HL-60 (cell line): ENCODE results near the gene SH3GL1.
A peak's percentile ranks its signal among the peaks of the same experiment; 100 is the strongest.

Experiments used
- DNase-seq, 2 experiments: peaks; one replicate each; pipeline ENCODE4 v3.0.0-alpha.2; 2010 to 2020; ENCODE audit warnings: low read depth in 1 of 2, low spot score in 1 of 2
- H3K27ac ChIP-seq: fragments of 250-450 bp; sonication (Bioruptor Pico); replicated peaks from 2 replicates; pipeline ENCODE4 v1.5.1; 2020; ENCODE audit warnings: mild to moderate bottlenecking, moderate library complexity
- H3K27me3 ChIP-seq: fragments of 250-450 bp; sonication (Bioruptor Pico); 2 replicates; pipeline ENCODE4 v1.5.1; 2021; ENCODE audit warnings: mild to moderate bottlenecking, moderate library complexity; ENCODE audit not compliant: insufficient read depth, poor library complexity, severe bottlenecking
- H3K4me3 ChIP-seq: replicated peaks from 2 replicates; pipeline ENCODE4 v1.5.1; 2011; ENCODE audit warnings: mild to moderate bottlenecking, control low read depth, low read length; ENCODE audit not compliant: insufficient read depth
- GABPA ChIP-seq: IDR thresholded peaks from 2 replicates; pipeline ENCODE4 v1.6.1; 2012; ENCODE audit warnings: low read depth
- POLR2AphosphoS5 ChIP-seq: IDR thresholded peaks from 2 replicates; pipeline ENCODE4 v1.6.1; 2012; ENCODE audit warnings: low read depth
- SPI1 ChIP-seq: IDR thresholded peaks from 2 replicates; pipeline ENCODE4 v1.6.1; 2012; ENCODE audit warnings: low read depth, mild to moderate bottlenecking, borderline replicate concordance
- TF ChIP-seq, protein P1 (sequence below): IDR thresholded peaks from one replicate; pipeline ENCODE4 v1.5.1; 2011; ENCODE audit warnings: low read length, control low read depth, inconsistent platforms; ENCODE audit not compliant: insufficient read depth
- TF ChIP-seq, protein P2 (sequence below): IDR thresholded peaks from 2 replicates; pipeline ENCODE4 v1.6.1; 2012; ENCODE audit warnings: low read depth; ENCODE audit not compliant: insufficient replicate concordance

The SH3GL1 gene

DNA sequence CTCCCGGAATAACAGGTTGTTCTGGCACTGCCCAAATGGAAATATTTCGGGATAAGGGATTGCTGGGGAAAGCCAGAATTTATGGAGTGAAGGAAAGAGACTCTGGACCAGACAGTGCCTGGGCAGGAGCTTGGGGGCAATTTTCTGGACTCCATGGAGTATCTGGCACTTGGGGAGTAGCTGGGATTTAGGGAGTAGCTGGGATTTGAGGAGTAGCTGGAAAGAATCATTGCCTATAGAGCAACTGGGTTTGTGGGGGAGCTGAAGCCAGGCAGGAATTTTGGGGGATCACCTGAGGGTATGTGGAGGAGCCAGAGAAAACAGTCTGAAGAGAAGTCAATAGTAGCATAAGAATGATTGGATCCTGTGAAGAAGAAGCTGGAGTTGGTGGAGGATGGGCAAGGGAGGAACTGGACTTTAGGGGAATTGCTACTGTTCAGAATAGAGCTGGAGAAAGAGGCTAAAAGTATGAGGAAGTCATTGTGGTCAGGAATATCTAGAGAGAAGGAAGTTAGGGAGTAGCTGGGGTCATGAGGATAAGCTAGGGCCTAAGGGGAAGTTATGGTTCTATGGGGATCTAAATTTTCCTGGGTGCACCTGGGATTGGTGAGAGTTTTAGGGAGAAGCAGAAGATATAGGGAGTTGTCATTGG is 81.2 kb downstream of the SH3GL1 start:
- peak; percentile 70; the same call in 1 of the 2 replicates for TF ChIP-seq SPI1
- no peak for TF ChIP-seq GABPA
- no peak overlapping the region for H3K27ac ChIP-seq
- DNase-seq = peak in 1 of 2 experiments; percentile 59
- no peak overlapping the region for H3K4me3 ChIP-seq
- no peaks in the 10 kb centered on the region for H3K27me3 ChIP-seq

DNA sequence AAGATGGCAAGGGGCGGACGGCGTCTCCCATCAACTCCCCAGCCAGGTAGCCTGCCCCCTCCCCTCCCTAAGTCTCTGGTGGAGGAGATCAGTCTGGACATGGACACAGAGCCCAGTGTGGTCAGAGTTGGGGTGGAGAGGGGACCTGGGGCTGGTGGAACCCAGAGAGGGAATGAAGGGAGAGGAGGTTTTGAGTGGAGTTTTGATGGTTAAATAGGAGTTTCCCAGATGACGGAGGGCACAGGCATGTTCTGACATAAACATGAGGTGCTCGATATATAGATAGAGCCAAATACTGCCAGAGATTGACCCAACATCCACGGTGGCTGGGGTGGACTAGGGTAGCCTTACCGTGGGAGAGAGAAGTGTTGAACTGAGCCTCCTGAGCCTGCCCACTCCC is 81.9 kb downstream of the SH3GL1 start:
- TF ChIP-seq SPI1 = no peak
- TF ChIP-seq, protein P1, sequence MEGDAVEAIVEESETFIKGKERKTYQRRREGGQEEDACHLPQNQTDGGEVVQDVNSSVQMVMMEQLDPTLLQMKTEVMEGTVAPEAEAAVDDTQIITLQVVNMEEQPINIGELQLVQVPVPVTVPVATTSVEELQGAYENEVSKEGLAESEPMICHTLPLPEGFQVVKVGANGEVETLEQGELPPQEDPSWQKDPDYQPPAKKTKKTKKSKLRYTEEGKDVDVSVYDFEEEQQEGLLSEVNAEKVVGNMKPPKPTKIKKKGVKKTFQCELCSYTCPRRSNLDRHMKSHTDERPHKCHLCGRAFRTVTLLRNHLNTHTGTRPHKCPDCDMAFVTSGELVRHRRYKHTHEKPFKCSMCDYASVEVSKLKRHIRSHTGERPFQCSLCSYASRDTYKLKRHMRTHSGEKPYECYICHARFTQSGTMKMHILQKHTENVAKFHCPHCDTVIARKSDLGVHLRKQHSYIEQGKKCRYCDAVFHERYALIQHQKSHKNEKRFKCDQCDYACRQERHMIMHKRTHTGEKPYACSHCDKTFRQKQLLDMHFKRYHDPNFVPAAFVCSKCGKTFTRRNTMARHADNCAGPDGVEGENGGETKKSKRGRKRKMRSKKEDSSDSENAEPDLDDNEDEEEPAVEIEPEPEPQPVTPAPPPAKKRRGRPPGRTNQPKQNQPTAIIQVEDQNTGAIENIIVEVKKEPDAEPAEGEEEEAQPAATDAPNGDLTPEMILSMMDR = no peak
- no peak for TF ChIP-seq GABPA
- TF ChIP-seq, protein P2, sequence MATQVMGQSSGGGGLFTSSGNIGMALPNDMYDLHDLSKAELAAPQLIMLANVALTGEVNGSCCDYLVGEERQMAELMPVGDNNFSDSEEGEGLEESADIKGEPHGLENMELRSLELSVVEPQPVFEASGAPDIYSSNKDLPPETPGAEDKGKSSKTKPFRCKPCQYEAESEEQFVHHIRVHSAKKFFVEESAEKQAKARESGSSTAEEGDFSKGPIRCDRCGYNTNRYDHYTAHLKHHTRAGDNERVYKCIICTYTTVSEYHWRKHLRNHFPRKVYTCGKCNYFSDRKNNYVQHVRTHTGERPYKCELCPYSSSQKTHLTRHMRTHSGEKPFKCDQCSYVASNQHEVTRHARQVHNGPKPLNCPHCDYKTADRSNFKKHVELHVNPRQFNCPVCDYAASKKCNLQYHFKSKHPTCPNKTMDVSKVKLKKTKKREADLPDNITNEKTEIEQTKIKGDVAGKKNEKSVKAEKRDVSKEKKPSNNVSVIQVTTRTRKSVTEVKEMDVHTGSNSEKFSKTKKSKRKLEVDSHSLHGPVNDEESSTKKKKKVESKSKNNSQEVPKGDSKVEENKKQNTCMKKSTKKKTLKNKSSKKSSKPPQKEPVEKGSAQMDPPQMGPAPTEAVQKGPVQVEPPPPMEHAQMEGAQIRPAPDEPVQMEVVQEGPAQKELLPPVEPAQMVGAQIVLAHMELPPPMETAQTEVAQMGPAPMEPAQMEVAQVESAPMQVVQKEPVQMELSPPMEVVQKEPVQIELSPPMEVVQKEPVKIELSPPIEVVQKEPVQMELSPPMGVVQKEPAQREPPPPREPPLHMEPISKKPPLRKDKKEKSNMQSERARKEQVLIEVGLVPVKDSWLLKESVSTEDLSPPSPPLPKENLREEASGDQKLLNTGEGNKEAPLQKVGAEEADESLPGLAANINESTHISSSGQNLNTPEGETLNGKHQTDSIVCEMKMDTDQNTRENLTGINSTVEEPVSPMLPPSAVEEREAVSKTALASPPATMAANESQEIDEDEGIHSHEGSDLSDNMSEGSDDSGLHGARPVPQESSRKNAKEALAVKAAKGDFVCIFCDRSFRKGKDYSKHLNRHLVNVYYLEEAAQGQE = no peak
- no peak for TF ChIP-seq POLR2AphosphoS5

DNA sequence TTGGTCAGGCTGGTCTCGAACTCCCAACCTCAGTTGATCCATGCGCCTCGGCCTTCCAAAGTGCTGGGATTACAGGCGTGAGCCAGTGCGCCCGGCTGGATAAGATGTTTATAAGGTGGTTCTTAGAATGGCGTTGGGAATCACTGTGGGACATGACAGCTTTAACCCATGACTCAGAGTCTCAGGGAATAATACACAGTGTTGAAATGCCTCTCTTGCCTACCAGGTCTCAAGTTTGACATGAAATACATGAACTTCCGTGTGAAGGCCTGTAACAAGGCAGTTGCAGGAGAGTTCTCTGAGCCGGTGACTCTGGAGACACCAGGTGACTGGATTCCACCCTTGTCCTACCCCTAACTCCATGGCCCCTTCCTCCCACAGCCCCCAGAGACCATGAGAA is 83.4 kb downstream of the SH3GL1 start:
- no peak for DNase-seq
- Histone ChIP-seq H3K27ac (no peak overlapping the region), H3K27me3 (no peaks in the 10 kb centered on the region), H3K4me3 (no peak overlapping the region)
- TF ChIP-seq, protein P1 = no peak
- no peak for TF ChIP-seq POLR2AphosphoS5
- TF ChIP-seq GABPA = no peak
- TF ChIP-seq, protein P2 = no peak
- TF ChIP-seq SPI1 = no peak

More for the DNA sequence above, 81.9 kb downstream of the SH3GL1 start:
- Histone ChIP-seq H3K27me3 (no peaks in the 10 kb centered on the region), H3K4me3 (no peak overlapping the region), H3K27ac (no peak overlapping the region)
- no peak for DNase-seq

DNA sequence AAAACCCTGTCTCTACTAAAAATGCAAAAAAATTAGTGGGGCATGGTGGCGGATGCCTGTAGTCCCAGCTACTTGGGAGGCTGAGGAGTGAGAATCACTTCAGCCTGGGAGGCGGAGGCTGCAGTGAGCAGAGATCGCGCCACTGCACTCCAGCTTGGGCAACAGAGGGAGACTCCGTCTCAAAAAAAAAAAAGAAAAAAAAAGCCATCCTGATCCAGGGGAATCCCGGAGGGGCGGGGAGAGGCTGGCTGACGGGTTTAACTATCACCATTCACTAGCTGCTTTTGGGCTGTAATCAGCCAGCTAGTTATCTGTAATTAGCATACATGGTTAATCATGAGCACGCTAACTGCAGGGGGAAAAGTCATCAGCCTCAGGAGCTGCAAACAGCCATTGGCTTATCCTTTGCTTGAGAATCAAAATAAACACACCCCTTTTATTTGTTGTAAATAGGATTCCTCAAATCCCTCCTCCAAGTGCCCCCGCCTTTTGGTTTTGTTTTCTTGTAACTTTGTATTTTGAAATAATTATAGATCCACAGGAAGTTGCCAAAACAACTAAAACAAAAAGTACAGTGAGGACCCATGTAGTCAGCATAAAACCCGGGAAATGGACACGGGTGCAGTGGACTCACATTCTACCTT is 86.4 kb downstream of the SH3GL1 start:
- no peak for DNase-seq
- no peak overlapping the region for H3K27ac ChIP-seq
- TF ChIP-seq SPI1 (no peak), POLR2AphosphoS5 (no peak), GABPA (no peak)
- TF ChIP-seq, protein P1 = no peak
- TF ChIP-seq, protein P2 = no peak
- H3K27me3 ChIP-seq = no peaks in the 10 kb centered on the region
- no peak overlapping the region for H3K4me3 ChIP-seq
